Skeletal muscle tissue (tissue), 4 donors: ENCODE data around the gene RALB. TPM values are rescaled to one million over a fixed set of nuclear protein-coding genes. Genes with fewer than 3 reads are reported as not detected.

Source experiments
- H3K27ac ChIP-seq: one replicate; pipeline ENCODE4 v1.7.0; 2013; ENCODE audit warnings: mild to moderate bottlenecking, low read depth, low read length, inconsistent platforms
- H3K27me3 ChIP-seq, 3 donors: one replicate each; pipeline ENCODE4 v1.7.0; 2013; ENCODE audit warnings: low read length in 3 of 3; ENCODE audit not compliant: control insufficient read depth in 3 of 3, insufficient read depth in 3 of 3
- H3K36me3 ChIP-seq, 3 donors: one replicate each; pipeline ENCODE4 v1.7.0; 2013; ENCODE audit warnings: low read length in 3 of 3; ENCODE audit not compliant: control insufficient read depth in 3 of 3, insufficient read depth in 3 of 3
- H3K4me1 ChIP-seq, 3 donors: one replicate each; pipeline ENCODE4 v1.7.0; 2013; ENCODE audit warnings: low read length in 3 of 3, mild to moderate bottlenecking in 3 of 3; ENCODE audit not compliant: control insufficient read depth in 3 of 3, insufficient read depth in 3 of 3
- H3K4me3 ChIP-seq, 3 donors: one replicate each; pipeline ENCODE4 v1.7.0; 2013; ENCODE audit warnings: low read length in 3 of 3
- H3K9ac ChIP-seq, 3 donors: one replicate each; pipeline ENCODE4 v1.7.0; 2013; ENCODE audit warnings: low read length in 3 of 3, mild to moderate bottlenecking in 3 of 3, moderate library complexity in 2 of 3, low read depth in 1 of 3
- H3K9me3 ChIP-seq, 3 donors: one replicate each; pipeline ENCODE4 v1.7.0; 2013; ENCODE audit warnings: low read length in 3 of 3; ENCODE audit not compliant: control insufficient read depth in 3 of 3
- total RNA-seq: library from RNA; depleted of rRNA; stranded (reverse); fragments of >200 nt; gene quantifications from one replicate; pipeline ENCODE4 v1.2.3, GENCODE V29; 2014
- donor health status: Osteomylitis.

The RALB gene
- total RNA-seq, 1 donor from 2014 or later, result 36.0 TPM

- no peak overlapping the region for H3K27ac ChIP-seq
Measured at GRCh38 chr2:120224735-120225548, 27.7 kb upstream of the RALB start.

GRCh38 chr2:120225549-120226065, 27.0 kb upstream of the RALB start:
- H3K9me3 ChIP-seq, result peaks cover 0 to 5% (median 0%) of the 10 kb centered on the region in 3 donors
- peaks cover 4 to 6% (median 5%) of the 10 kb centered on the region in 3 donors for H3K36me3 ChIP-seq
- H3K27ac ChIP-seq, result no peak overlapping the region
- no peak overlapping the region for H3K9ac ChIP-seq
- no peak overlapping the region for H3K4me3 ChIP-seq
- H3K27me3 ChIP-seq, result no peaks in the 10 kb centered on the region
- H3K4me1 ChIP-seq, result peaks cover 19 to 41% (median 19%) of the 10 kb centered on the region in 3 donors

More at GRCh38 chr2:120224735-120225548, 27.7 kb upstream of the RALB start:
- Histone ChIP-seq H3K27me3 (no peaks in the 10 kb centered on the region), H3K36me3 (peaks cover 5 to 6% (median 5%) of the 10 kb centered on the region in 3 donors), H3K9me3 (peaks cover 0 to 5% (median 0%) of the 10 kb centered on the region in 3 donors), H3K4me1 (peaks cover 19 to 41% (median 19%) of the 10 kb centered on the region in 3 donors), H3K9ac (no peak overlapping the region), H3K4me3 (no peak overlapping the region)

GRCh38 chr2:120226316-120226715, 26.3 kb upstream of the RALB start:
- no peaks in the 10 kb centered on the region for H3K27me3 ChIP-seq
- H3K9ac ChIP-seq, result no peak overlapping the region
- peaks cover 4 to 6% (median 5%) of the 10 kb centered on the region in 3 donors for H3K36me3 ChIP-seq
- no peak overlapping the region for H3K27ac ChIP-seq
- H3K4me3 ChIP-seq, result no peak overlapping the region
- H3K4me1 ChIP-seq, result peaks cover 19 to 41% (median 19%) of the 10 kb centered on the region in 3 donors
- H3K9me3 ChIP-seq, result peaks cover 0 to 5% (median 0%) of the 10 kb centered on the region in 3 donors

- peaks cover 0 to 2% (median 0%) of the 10 kb centered on the region in 3 donors for H3K9me3 ChIP-seq
- H3K27me3 ChIP-seq, result no peaks in the 10 kb centered on the region
Measured at GRCh38 chr2:120227111-120227991, 25.3 kb upstream of the RALB start.

GRCh38 chr2:120228503-120228902, 24.1 kb upstream of the RALB start:
- no peak overlapping the region for H3K27ac ChIP-seq
- no peak overlapping the region for H3K4me3 ChIP-seq
- peaks cover 11 to 39% (median 20%) of the 10 kb centered on the region in 3 donors for H3K4me1 ChIP-seq
- H3K9me3 ChIP-seq, result no peaks in the 10 kb centered on the region
- no peaks in the 10 kb centered on the region for H3K36me3 ChIP-seq
- no peaks in the 10 kb centered on the region for H3K27me3 ChIP-seq
- no peak overlapping the region for H3K9ac ChIP-seq

More at GRCh38 chr2:120227111-120227991, 25.3 kb upstream of the RALB start:
- H3K4me3 ChIP-seq, result no peak overlapping the region
- peaks cover 0 to 2% (median under 1%) of the 10 kb centered on the region in 3 donors for H3K36me3 ChIP-seq
- H3K9ac ChIP-seq, result no peak overlapping the region
- H3K27ac ChIP-seq, result no peak overlapping the region
- H3K4me1 ChIP-seq, result peaks cover 17 to 38% (median 20%) of the 10 kb centered on the region in 3 donors

GRCh38 chr2:120229341-120229740, 23.3 kb upstream of the RALB start:
- H3K27ac ChIP-seq, result no peak overlapping the region
- peaks cover 4 to 30% (median 12%) of the 10 kb centered on the region in 3 donors for H3K4me1 ChIP-seq
- no peaks in the 10 kb centered on the region for H3K9me3 ChIP-seq
- H3K36me3 ChIP-seq, result no peaks in the 10 kb centered on the region
- no peak overlapping the region for H3K9ac ChIP-seq
- H3K27me3 ChIP-seq, result no peaks in the 10 kb centered on the region
- no peak overlapping the region for H3K4me3 ChIP-seq

- Histone ChIP-seq H3K9ac (peak overlapping the region in 1 of 3 donors; percentile 51), H3K27ac (no peak overlapping the region), H3K27me3 (no peaks in the 10 kb centered on the region), H3K4me3 (no peak overlapping the region), H3K9me3 (no peaks in the 10 kb centered on the region), H3K36me3 (no peaks in the 10 kb centered on the region), H3K4me1 (peaks cover 4 to 28% (median 11%) of the 10 kb centered on the region in 3 donors)
Measured at GRCh38 chr2:120230515-120231471, 21.9 kb upstream of the RALB start.

- Histone ChIP-seq H3K4me1 (peaks cover 4 to 26% (median 11%) of the 10 kb centered on the region in 3 donors), H3K27me3 (peaks cover 0 to 4% (median 0%) of the 10 kb centered on the region in 3 donors), H3K4me3 (peak overlapping the region; percentile 72 to 77 (median 74)), H3K36me3 (no peaks in the 10 kb centered on the region), H3K9ac (peak overlapping the region in 2 of 3 donors; percentile 74 to 84), H3K9me3 (no peaks in the 10 kb centered on the region), H3K27ac (peak overlapping the region; percentile 50)
Measured at GRCh38 chr2:120231564-120231973, 21.1 kb upstream of the RALB start.
